Parathyroid adenoma (tissue), 2 donors: ENCODE data around the gene ZNF428.

Experiments used
- H2AFZ ChIP-seq: fragments of 300-600 bp; sonication (generic); one replicate; pipeline ENCODE4 v1.7.0; 2017; ENCODE audit warnings: antibody characterized with exemption, mild to moderate bottlenecking
- H3K27ac ChIP-seq: fragments of 300-600 bp; sonication (generic); one replicate; pipeline ENCODE4 v1.7.0; 2017
- H3K27me3 ChIP-seq: fragments of 300-600 bp; sonication (generic); one replicate; pipeline ENCODE4 v1.7.0; 2017; ENCODE audit warnings: low read length; ENCODE audit not compliant: control insufficient read depth, insufficient read depth
- H3K36me3 ChIP-seq: fragments of 300-600 bp; sonication (generic); one replicate; pipeline ENCODE4 v1.7.0; 2017; ENCODE audit warnings: low read length; ENCODE audit not compliant: control insufficient read depth, insufficient read depth
- H3K4me1 ChIP-seq: fragments of 300-600 bp; sonication (generic); one replicate; pipeline ENCODE4 v1.7.0; 2017; ENCODE audit warnings: control low read depth
- H3K4me2 ChIP-seq: fragments of 300-600 bp; sonication (generic); one replicate; pipeline ENCODE4 v1.7.0; 2017; ENCODE audit warnings: low read length
- H3K4me3 ChIP-seq: fragments of 300-600 bp; sonication (generic); one replicate; pipeline ENCODE4 v1.7.0; 2017; ENCODE audit warnings: low read depth, low read length
- H3K79me2 ChIP-seq: fragments of 300-600 bp; sonication (generic); one replicate; pipeline ENCODE4 v1.7.0; 2017; ENCODE audit warnings: control low read depth
- H3K9ac ChIP-seq: fragments of 300-600 bp; sonication (generic); one replicate; pipeline ENCODE4 v1.7.0; 2017; ENCODE audit warnings: mild to moderate bottlenecking
- H3K9me3 ChIP-seq: fragments of 300-600 bp; sonication (generic); one replicate; pipeline ENCODE4 v1.7.0; 2017; ENCODE audit warnings: low read length; ENCODE audit not compliant: control insufficient read depth
- CTCF ChIP-seq: fragments of 300-600 bp; sonication (generic); IDR thresholded peaks from one replicate; pipeline ENCODE4 v1.7.0; 2017; ENCODE audit warnings: antibody characterized with exemption, mild to moderate bottlenecking
- donor health status: primary hyperparathyroidism.

ZNF428 gene

GRCh38 chr19:43625918-43626579 lies 6.6 kb upstream of the ZNF428 start:
- Histone ChIP-seq H3K79me2 (peaks cover 15% of the 10 kb centered on the region), H3K9me3 (no peaks in the 10 kb centered on the region), H3K4me3 (no peak overlapping the region), H3K4me2 (no peak overlapping the region), H3K27me3 (no peaks in the 10 kb centered on the region), H2AFZ (no peak overlapping the region), H3K4me1 (no peaks in the 10 kb centered on the region), H3K27ac (no peak overlapping the region), H3K36me3 (no peaks in the 10 kb centered on the region), H3K9ac (no peak overlapping the region)
- no peak for TF ChIP-seq CTCF

GRCh38 chr19:43624933-43625332 lies 5.5 kb upstream of the ZNF428 start:
- H3K4me3 ChIP-seq: no peak overlapping the region
- H3K36me3 ChIP-seq: no peaks in the 10 kb centered on the region
- H3K27ac ChIP-seq: no peak overlapping the region
- H3K27me3 ChIP-seq: no peaks in the 10 kb centered on the region
- no peaks in the 10 kb centered on the region for H3K4me1 ChIP-seq
- no peaks in the 10 kb centered on the region for H3K9me3 ChIP-seq
- no peak overlapping the region for H2AFZ ChIP-seq
- no peak overlapping the region for H3K4me2 ChIP-seq
- H3K79me2 ChIP-seq: peaks cover 9% of the 10 kb centered on the region
- H3K9ac ChIP-seq: no peak overlapping the region
- TF ChIP-seq CTCF: no peak

DNA sequence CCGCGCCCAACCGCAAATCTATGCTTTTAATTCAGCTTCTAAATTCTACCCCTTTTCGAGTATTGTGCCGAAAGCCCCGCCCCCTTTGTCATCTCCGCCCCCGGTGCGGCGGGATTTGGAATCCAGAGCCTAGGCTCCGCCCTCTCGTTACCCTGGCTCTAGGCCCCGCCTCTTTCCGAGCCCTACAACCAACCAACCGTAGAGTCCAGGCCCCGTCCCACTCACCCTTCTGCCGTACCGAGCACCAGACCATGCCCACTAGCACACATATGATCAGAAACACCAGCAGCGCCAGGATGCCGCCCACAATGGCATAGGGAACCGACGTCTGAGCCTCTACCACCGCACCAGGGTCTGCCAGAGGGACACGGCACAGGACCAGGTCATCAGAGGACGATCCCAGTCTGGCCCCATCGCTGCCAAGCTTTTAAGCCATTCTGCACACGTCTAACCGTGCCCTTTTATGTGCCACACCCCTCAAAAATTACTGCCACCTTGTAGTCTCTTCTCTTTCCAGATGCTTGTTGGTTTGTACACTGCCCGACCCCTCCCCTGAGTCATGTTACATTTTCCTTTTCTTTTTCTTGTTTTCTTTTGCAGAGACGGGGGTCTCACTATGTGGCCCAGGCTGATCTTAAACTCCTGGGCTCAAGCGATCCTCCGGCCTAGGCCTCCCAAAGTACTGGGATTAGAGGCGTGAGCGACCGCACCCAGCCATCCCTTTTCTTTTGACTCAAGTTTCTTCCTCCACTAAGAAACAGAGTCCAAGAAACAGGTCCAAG lies 4.7 kb upstream of the ZNF428 start:
- H3K27ac ChIP-seq: no peak overlapping the region
- no peaks in the 10 kb centered on the region for H3K4me1 ChIP-seq
- H3K9ac ChIP-seq: no peak overlapping the region
- no peak overlapping the region for H3K4me2 ChIP-seq
- no peaks in the 10 kb centered on the region for H3K27me3 ChIP-seq
- no peaks in the 10 kb centered on the region for H3K9me3 ChIP-seq
- no peak overlapping the region for H3K4me3 ChIP-seq
- no peaks in the 10 kb centered on the region for H3K36me3 ChIP-seq
- no peak for TF ChIP-seq CTCF
- H2AFZ ChIP-seq: no peak overlapping the region
- peaks cover 6% of the 10 kb centered on the region for H3K79me2 ChIP-seq

GRCh38 chr19:43622956-43623355 lies 3.5 kb upstream of the ZNF428 start:
- Histone ChIP-seq H2AFZ (no peak overlapping the region), H3K9ac (no peak overlapping the region), H3K79me2 (peaks cover 11% of the 10 kb centered on the region), H3K27me3 (no peaks in the 10 kb centered on the region), H3K4me2 (no peak overlapping the region), H3K4me1 (peaks cover 3% of the 10 kb centered on the region), H3K36me3 (no peaks in the 10 kb centered on the region), H3K9me3 (no peaks in the 10 kb centered on the region), H3K27ac (no peak overlapping the region), H3K4me3 (no peak overlapping the region)
- TF ChIP-seq CTCF: no peak
